HG03378 (cell line): ENCODE results near the gene VSTM2B.
A peak's percentile ranks its signal among the peaks of the same experiment; 100 is the strongest.

Source experiments
- ATAC-seq: cut with Tn5 transposase; IDR thresholded peaks from one replicate; pipeline ENCODE4 v1.9.1; 2021; ENCODE audit warnings: mild to moderate bottlenecking, moderate library complexity; ENCODE audit not compliant: unreplicated experiment

VSTM2B gene

GRCh38 chr19:29587059-29587458 is 61.3 kb downstream of the VSTM2B start:
- no peak for ATAC-seq

- ATAC-seq, result peak; percentile 91
Measured at GRCh38 chr19:29587518-29587986, 61.8 kb downstream of the VSTM2B start.

- no peak for ATAC-seq
Measured at GRCh38 chr19:29588095-29588494, 62.3 kb downstream of the VSTM2B start.

- no peak for ATAC-seq
Measured at GRCh38 chr19:29590278-29590677, 64.5 kb downstream of the VSTM2B start.

- no peak for ATAC-seq
Measured at GRCh38 chr19:29591670-29592069, 65.9 kb downstream of the VSTM2B start.

GRCh38 chr19:29593869-29594268 is 68.1 kb downstream of the VSTM2B start:
- no peak for ATAC-seq

GRCh38 chr19:29596080-29596727 is 70.4 kb downstream of the VSTM2B start:
- no peak for ATAC-seq

GRCh38 chr19:29596885-29597525 is 71.2 kb downstream of the VSTM2B start:
- no peak for ATAC-seq

GRCh38 chr19:29598036-29598435 is 72.2 kb downstream of the VSTM2B start:
- ATAC-seq, result no peak

- ATAC-seq, result no peak
Measured at GRCh38 chr19:29598496-29598895, 72.7 kb downstream of the VSTM2B start.

- ATAC-seq, result no peak
Measured at GRCh38 chr19:29603308-29603707, 77.5 kb downstream of the VSTM2B start.

- ATAC-seq, result peak; percentile 69
Measured at GRCh38 chr19:29605653-29606419, 80.0 kb downstream of the VSTM2B start, which contains the start of gene POP4. Gene POP4, plus strand, starts transcription at chr19:29606283. Its CDS starts 36 bp downstream, at chr19:29606319.

- ATAC-seq, result peak; percentile 12
Measured at GRCh38 chr19:29606420-29606747, 80.6 kb downstream of the VSTM2B start.

GRCh38 chr19:29609636-29610035 is 83.8 kb downstream of the VSTM2B start:
- no peak for ATAC-seq

- ATAC-seq, result no peak
Measured at GRCh38 chr19:29610213-29610573, 84.4 kb downstream of the VSTM2B start.

GRCh38 chr19:29610574-29611271 is 84.9 kb downstream of the VSTM2B start:
- peak; percentile 73 for ATAC-seq

GRCh38 chr19:29612121-29612520 is 86.3 kb downstream of the VSTM2B start:
- no peak for ATAC-seq

GRCh38 chr19:29612801-29613595 is 87.2 kb downstream of the VSTM2B start:
- no peak for ATAC-seq

GRCh38 chr19:29614046-29614445 is 88.3 kb downstream of the VSTM2B start:
- ATAC-seq, result no peak
